ENCODE results near the gene GLI2.

The GLI2 gene

GRCh38 chr2:120783371-120783791, 47.7 kb downstream of the GLI2 start:
- Histone ChIP-seq H3K9me3 (ENCODE audit: control insufficient read depth, insufficient read depth, low read depth, low read length) (no peaks in the 10 kb centered on the region), H3K36me3 (ENCODE audit: control insufficient read depth in 2 of 2, insufficient read depth in 1 of 2, low read length in 2 of 2) (no peaks in the 10 kb centered on the region), H3K27ac (ENCODE audit: extremely low read depth, low read depth, low read length) (no peak overlapping the region), H3K4me3 (ENCODE audit: low read depth, low read length) (no peak overlapping the region), H3K4me1 (ENCODE audit: control insufficient read depth, insufficient read depth, low read length) (peaks cover 15% of the 10 kb centered on the region)
- ChIA-PET CTCF (interaction anchor here (0.7 to 1.0 kb wide), 2 partner anchors 46 to 288 kb away, joined by 3 read pairs; no protein-coding TSS in a partner anchor), POLR2A (no interaction called here)
- TF ChIP-seq GLIS2 (tag by site-specific recombination; IDR thresholded peaks at IDR 0.05), result no peak
- peak; percentile 56 for TF ChIP-seq KLF1 (tag by site-specific recombination; IDR thresholded peaks at IDR 0.05)
- peak; percentile 47; the same call in 1 of the 2 replicates for TF ChIP-seq ZNF366 (tag by site-specific recombination; conservative IDR thresholded peaks at IDR 0.05)
- no peak for TF ChIP-seq REST (tag by site-specific recombination; IDR thresholded peaks at IDR 0.05)
- 0 out of 2 replicates have a peak, but pooled peaks have one; percentile 32 for TF ChIP-seq SCRT2 (tag by site-specific recombination; IDR thresholded peaks at IDR 0.05)
- TF ChIP-seq ZNF341 (tag by site-specific recombination; IDR thresholded peaks at IDR 0.05; ENCODE audit: low read depth), result peak; percentile 73
- peak; percentile 73 for TF ChIP-seq ZBTB17 (tag by site-specific recombination; IDR thresholded peaks at IDR 0.05)
- 0 out of 2 replicates have a peak, but pooled peaks have one; percentile 18 for TF ChIP-seq SCRT1 (tag by site-specific recombination; IDR thresholded peaks at IDR 0.05; ENCODE audit: borderline replicate concordance)

GRCh38 chr2:120783969-120784372, 48.3 kb downstream of the GLI2 start:
- POLR2A ChIA-PET, result no interaction called here
- Histone ChIP-seq H3K9me3 (ENCODE audit: control insufficient read depth, insufficient read depth, low read depth, low read length) (no peaks in the 10 kb centered on the region), H3K27ac (ENCODE audit: extremely low read depth, low read depth, low read length) (no peak overlapping the region), H3K4me3 (ENCODE audit: low read depth, low read length) (no peak overlapping the region), H3K36me3 (ENCODE audit: control insufficient read depth in 2 of 2, insufficient read depth in 1 of 2, low read length in 2 of 2) (no peaks in the 10 kb centered on the region), H3K4me1 (ENCODE audit: control insufficient read depth, insufficient read depth, low read length) (peaks cover 18% of the 10 kb centered on the region)
- CTCF ChIA-PET, result interaction anchor here (1.0 kb wide), 1 partner anchor 287 kb away, joined by 3 read pairs; no protein-coding TSS in a partner anchor
- TF ChIP-seq KLF9 (tag by site-specific recombination; IDR thresholded peaks at IDR 0.05; ENCODE audit: low read depth), result no peak
